H9 (cell line): Measurements from ENCODE around the gene PANX2. TPM values are rescaled to one million over a fixed set of nuclear protein-coding genes. Genes with fewer than 3 reads are reported as not detected.

Experiments used
- DNase-seq: peaks from one replicate; pipeline ENCODE4 v3.0.0-alpha.2; 2017
- H2AFZ ChIP-seq: one replicate; pipeline ENCODE4 v1.6.1; 2013; ENCODE audit warnings: mild to moderate bottlenecking, low read length, control low read depth, moderate library complexity
- H2AK5ac ChIP-seq: 2 replicates; pipeline ENCODE4 v1.6.1; 2013; ENCODE audit warnings: low read length, control low read depth, mixed read lengths; ENCODE audit not compliant: insufficient read length
- H2BK120ac ChIP-seq: one replicate; pipeline ENCODE4 v1.6.1; 2013; ENCODE audit warnings: low read depth, mild to moderate bottlenecking, low read length, control low read depth, inconsistent platforms; ENCODE audit not compliant: poor library complexity, severe bottlenecking
- H2BK12ac ChIP-seq: 2 replicates; pipeline ENCODE4 v1.6.1; 2013; ENCODE audit warnings: low read length, control low read depth, mixed read lengths, low read depth; ENCODE audit not compliant: insufficient read length
- H2BK15ac ChIP-seq: 2 replicates; pipeline ENCODE4 v1.6.1; 2013; ENCODE audit warnings: low read depth, low read length, control low read depth
- H2BK20ac ChIP-seq: one replicate; pipeline ENCODE4 v1.6.1; 2013; ENCODE audit warnings: low read depth, mild to moderate bottlenecking, low read length, control low read depth, inconsistent platforms; ENCODE audit not compliant: poor library complexity, severe bottlenecking
- H2BK5ac ChIP-seq: 2 replicates; pipeline ENCODE4 v1.6.1; 2013; ENCODE audit warnings: low read length, control low read depth, mixed read lengths; ENCODE audit not compliant: insufficient read length
- H3K14ac ChIP-seq: 2 replicates; pipeline ENCODE4 v1.6.1; 2013; ENCODE audit warnings: low read length, control low read depth; ENCODE audit not compliant: insufficient read depth
- H3K18ac ChIP-seq: 2 replicates; pipeline ENCODE4 v1.6.1; 2013; ENCODE audit warnings: low read depth, mild to moderate bottlenecking, mixed read lengths, low read length, control low read depth; ENCODE audit not compliant: insufficient read length
- H3K23ac ChIP-seq: 2 replicates; pipeline ENCODE4 v1.6.1; 2013; ENCODE audit warnings: low read length, control low read depth, mixed read lengths, low read depth; ENCODE audit not compliant: insufficient read length
- H3K23me2 ChIP-seq: 2 replicates; pipeline ENCODE4 v1.6.1; 2013; ENCODE audit warnings: low read depth, mild to moderate bottlenecking, mixed read lengths, low read length, control low read depth; ENCODE audit not compliant: insufficient read length, poor library complexity, severe bottlenecking
- H3K27ac ChIP-seq: 2 replicates; pipeline ENCODE4 v1.5.1; 2013; ENCODE audit warnings: low read length, control low read depth, mixed read lengths, low read depth; ENCODE audit not compliant: insufficient read length
- H3K27me3 ChIP-seq: 2 replicates; pipeline ENCODE4 v1.6.1; 2013; ENCODE audit warnings: low read length, control low read depth, inconsistent platforms; ENCODE audit not compliant: insufficient read depth
- H3K4ac ChIP-seq: 2 replicates; pipeline ENCODE4 v1.6.1; 2013; ENCODE audit warnings: low read depth, mild to moderate bottlenecking, control low read depth, inconsistent platforms, low read length, moderate library complexity
- H3K4me1 ChIP-seq: 2 replicates; pipeline ENCODE4 v1.6.1; 2013; ENCODE audit warnings: low read length, control low read depth, inconsistent platforms; ENCODE audit not compliant: insufficient read depth
- H3K4me2 ChIP-seq: 2 replicates; pipeline ENCODE4 v1.6.1; 2013; ENCODE audit warnings: low read length, control low read depth, mixed read lengths; ENCODE audit not compliant: insufficient read length, insufficient read depth
- H3K56ac ChIP-seq: 2 replicates; pipeline ENCODE4 v1.6.1; 2013; ENCODE audit warnings: low read depth, mild to moderate bottlenecking, mixed read lengths, low read length, control low read depth; ENCODE audit not compliant: insufficient read length
- H3K79me1 ChIP-seq: 2 replicates; pipeline ENCODE4 v1.6.1; 2013; ENCODE audit warnings: low read depth, mild to moderate bottlenecking, moderate library complexity, low read length, control low read depth, inconsistent platforms; ENCODE audit not compliant: insufficient read depth, poor library complexity, severe bottlenecking
- H3K79me2 ChIP-seq: 2 replicates; pipeline ENCODE4 v1.6.1; 2013; ENCODE audit warnings: low read length, control low read depth, inconsistent platforms; ENCODE audit not compliant: insufficient read depth
- H3K9ac ChIP-seq: 2 replicates; pipeline ENCODE4 v1.6.1; 2013; ENCODE audit warnings: low read length, control low read depth, mixed read lengths; ENCODE audit not compliant: insufficient read length; ENCODE audit errors: extremely low read depth
- H3K9me3 ChIP-seq: one replicate; pipeline ENCODE4 v1.6.1; 2013; ENCODE audit warnings: low read depth, low read length, inconsistent platforms; ENCODE audit not compliant: control insufficient read depth
- H3T11ph ChIP-seq: one replicate; pipeline ENCODE4 v1.6.1; 2013; ENCODE audit warnings: mild to moderate bottlenecking, low read length, control low read depth, inconsistent platforms
- H4K20me1 ChIP-seq: one replicate; pipeline ENCODE4 v1.6.1; 2013; ENCODE audit not compliant: control insufficient read depth, insufficient read length, insufficient read depth
- H4K5ac ChIP-seq: 2 replicates; pipeline ENCODE4 v1.6.1; 2013; ENCODE audit warnings: low read depth, mild to moderate bottlenecking, mixed read lengths, low read length, control low read depth; ENCODE audit not compliant: insufficient read length
- H4K8ac ChIP-seq: replicated peaks from 2 replicates; pipeline ENCODE4 v1.6.1; 2013; ENCODE audit warnings: low read length, control low read depth, mixed read lengths, low read depth; ENCODE audit not compliant: insufficient read length
- H4K91ac ChIP-seq: 2 replicates; pipeline ENCODE4 v1.6.1; 2013; ENCODE audit warnings: low read depth, mild to moderate bottlenecking, moderate library complexity, mixed read lengths, low read length, control low read depth; ENCODE audit not compliant: insufficient read length
- H3K27ac Mint-ChIP-seq, 3 experiments: 2 replicates in 2 of 3; 3 replicates in 1 of 3; pipeline ENCODE4 v1.8.0; 2020 to 2021; ENCODE audit warnings: mixed read lengths in 3 of 3, mild to moderate bottlenecking in 1 of 3, moderate library complexity in 1 of 3
- H3K27me3 Mint-ChIP-seq: 2 replicates; pipeline ENCODE4 v1.8.0; 2021; ENCODE audit warnings: low read depth, mild to moderate bottlenecking, moderate library complexity, mixed read lengths
- H3K36me3 Mint-ChIP-seq, 3 experiments: 2 replicates in 2 of 3; 3 replicates in 1 of 3; pipeline ENCODE4 v1.8.0; 2020 to 2021; ENCODE audit warnings: low read depth in 3 of 3, mixed read lengths in 3 of 3; ENCODE audit not compliant: insufficient read depth in 1 of 3
- H3K4me1 Mint-ChIP-seq, 2 experiments: 2 replicates each; pipeline ENCODE4 v1.8.0; 2020; ENCODE audit warnings: mixed read lengths in 2 of 2
- H3K4me3 Mint-ChIP-seq, 2 experiments: 2 replicates in 1 of 2; 3 replicates in 1 of 2; pipeline ENCODE4 v1.8.0; 2020 to 2021; ENCODE audit warnings: mild to moderate bottlenecking in 2 of 2, mixed read lengths in 2 of 2, moderate library complexity in 1 of 2
- H3K9me3 Mint-ChIP-seq, 2 experiments: 2 replicates in 1 of 2; 3 replicates in 1 of 2; pipeline ENCODE4 v1.8.0; 2020; ENCODE audit warnings: mild to moderate bottlenecking in 2 of 2, mixed read lengths in 2 of 2, moderate library complexity in 1 of 2
- CTCF ChIP-seq: fragments of 200-600 bp; sonication (generic); conservative IDR thresholded peaks from 3 replicates; pipeline ENCODE4 v1.8.0; 2021; ENCODE audit warnings: antibody characterized with exemption, mild to moderate bottlenecking
- WGBS: extraction: QIAGEN DNeasy Blood & Tissue Kit; methylation state at CpG from one replicate; pipeline ENCODE4 v1.1.7; 2013; ENCODE audit warnings: missing lambda C conversion rate, low lambda C conversion rate, mixed read lengths; ENCODE audit not compliant: insufficient read length; ENCODE audit errors: extremely low coverage; 5-methylcytosine and 5-hydroxymethylcytosine counted together
- total RNA-seq: library from RNA; stranded (reverse); gene quantifications from 2 replicates; pipeline ENCODE4 v1.2.1, GENCODE V29; 2021

Gene PANX2
- total RNA-seq, 1 experiment from 2014 or later = 8.0 TPM

DNA sequence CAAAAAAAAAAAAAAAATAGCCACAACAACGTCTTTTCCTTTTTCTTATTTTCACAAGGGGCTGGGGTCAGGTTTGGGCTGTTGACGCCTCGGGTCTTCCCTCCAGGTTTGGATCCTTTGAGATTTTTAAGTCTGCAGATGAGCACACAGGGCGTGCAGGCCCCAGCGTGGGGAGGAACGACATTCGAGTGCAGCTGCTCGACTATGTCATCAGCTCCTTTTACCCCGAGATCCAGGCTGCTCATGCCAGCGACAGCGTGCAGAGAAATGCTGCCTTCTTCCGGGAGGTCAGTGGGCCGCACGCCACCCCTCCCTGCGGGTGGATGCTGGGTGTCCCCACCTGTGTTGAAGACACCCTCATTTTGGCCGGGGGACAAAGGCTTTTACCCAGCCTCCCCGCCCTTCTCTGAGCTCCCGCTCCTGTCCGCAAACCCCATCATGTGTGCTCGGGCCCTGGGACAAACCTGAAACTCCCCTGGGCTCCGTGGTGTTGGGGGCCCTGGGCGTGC lies 38.0 kb downstream of the PANX2 start:
- Histone ChIP-seq H3K18ac (no peak overlapping the region), H2BK120ac (no peak overlapping the region), H3K9me3 (no peaks in the 10 kb centered on the region), H3K4me1 (no peaks in the 10 kb centered on the region), H2AFZ (no peak overlapping the region), H3K14ac (no peak overlapping the region), H2BK5ac (no peak overlapping the region), H3K9ac (no peak overlapping the region), H3K56ac (no peak overlapping the region), H3K4ac (no peak overlapping the region), H3K79me1 (no peaks in the 10 kb centered on the region), H3K4me2 (no peak overlapping the region), H3T11ph (no peak overlapping the region), H3K23ac (no peak overlapping the region), H2AK5ac (no peak overlapping the region), H3K27ac (no peak overlapping the region), H4K8ac (no peak overlapping the region), H4K5ac (no peak overlapping the region), H3K23me2 (no peaks in the 10 kb centered on the region), H4K20me1 (no peaks in the 10 kb centered on the region), H3K79me2 (no peaks in the 10 kb centered on the region; the same call in 1 of the 2 replicates), H2BK20ac (no peak overlapping the region), H2BK15ac (no peak overlapping the region), H2BK12ac (no peak overlapping the region), H4K91ac (no peak overlapping the region), H3K27me3 (no peaks in the 10 kb centered on the region)
- Mint-ChIP-seq H3K27me3 (no peaks in the 10 kb centered on the region), H3K4me3 (no peak overlapping the region), H3K36me3 (peaks cover 27 to 64% (median 62%) of the 10 kb centered on the region in 3 experiments; a peak in 6 of 7 replicates), H3K9me3 (peaks cover 0 to 7% of the 10 kb centered on the region in 2 experiments; a peak in 1 of 5 replicates), H3K27ac (no peak overlapping the region; a peak in 1 of 7 replicates), H3K4me1 (peaks cover 2 to 6% of the 10 kb centered on the region in 2 experiments; a peak in 2 of 4 replicates)
- DNase-seq = no peak
- WGBS = no CpG with 5 or more reads among the region's 22 CpGs
- TF ChIP-seq CTCF = no peak
